ENCODE data around the gene GPR42.
"Not testable (repeated sequence)": the region's sequence is repeated elsewhere in the genome, so short reads cannot be mapped to it uniquely, and the experiment has no call there.

Gene GPR42

DNA sequence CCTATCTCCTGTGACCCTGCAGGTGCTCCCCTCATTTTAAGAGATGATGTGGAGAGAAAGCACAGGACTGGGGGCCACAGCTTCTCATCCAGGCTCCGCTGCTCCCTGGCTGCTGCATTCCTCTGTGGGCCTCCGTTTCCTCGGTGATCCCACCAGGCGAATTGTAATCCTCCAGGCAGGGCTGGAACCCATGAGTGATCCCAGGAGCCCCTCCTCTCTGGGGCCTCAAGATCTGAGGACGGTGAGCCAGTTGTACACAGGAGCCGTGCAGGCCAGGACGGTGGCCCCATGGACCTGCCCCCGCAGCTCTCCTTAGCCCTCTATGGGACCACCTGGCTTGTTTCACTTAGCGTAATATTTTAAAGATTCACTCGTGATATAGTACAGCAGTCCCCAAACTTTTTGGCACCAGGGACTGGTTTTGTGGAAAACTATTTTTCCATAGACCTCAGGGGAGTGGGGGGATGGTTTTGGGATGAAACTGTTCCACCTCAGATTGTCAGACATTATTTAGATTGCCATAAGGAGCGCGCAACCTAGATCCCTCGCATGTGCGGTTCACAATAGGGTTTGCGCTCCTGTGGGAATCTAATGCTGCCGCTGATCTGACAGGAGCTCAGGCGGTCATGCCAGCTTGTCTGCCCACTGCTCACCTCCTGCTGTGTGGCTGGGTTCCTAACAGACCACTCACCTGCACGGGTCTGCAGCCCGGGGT lies 7.0 kb upstream of the GPR42 start:
- no peak for DNase-seq

GRCh38 chr19:35365303-35365702 lies 5.6 kb upstream of the GPR42 start:
- no peak for DNase-seq

DNA sequence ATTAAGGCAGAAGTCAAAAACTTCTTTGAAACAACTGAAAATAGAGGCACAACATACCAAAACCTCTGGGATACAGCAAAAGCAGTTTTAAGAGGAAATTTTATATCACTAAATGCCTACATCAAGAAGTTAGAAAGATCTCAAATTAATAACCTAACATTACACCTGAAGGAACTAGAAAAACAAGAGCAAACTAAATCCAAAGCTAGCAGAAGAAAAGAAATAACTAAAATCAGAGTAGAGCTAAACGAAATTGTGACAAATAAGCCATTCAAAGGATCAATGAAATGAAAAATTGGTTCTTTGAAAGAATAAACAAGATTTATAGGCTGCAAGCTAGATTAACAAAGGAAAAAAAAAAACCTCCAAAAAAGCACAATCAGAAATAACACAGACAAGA lies 2.5 kb upstream of the GPR42 start:
- DNase-seq: no peak

DNA sequence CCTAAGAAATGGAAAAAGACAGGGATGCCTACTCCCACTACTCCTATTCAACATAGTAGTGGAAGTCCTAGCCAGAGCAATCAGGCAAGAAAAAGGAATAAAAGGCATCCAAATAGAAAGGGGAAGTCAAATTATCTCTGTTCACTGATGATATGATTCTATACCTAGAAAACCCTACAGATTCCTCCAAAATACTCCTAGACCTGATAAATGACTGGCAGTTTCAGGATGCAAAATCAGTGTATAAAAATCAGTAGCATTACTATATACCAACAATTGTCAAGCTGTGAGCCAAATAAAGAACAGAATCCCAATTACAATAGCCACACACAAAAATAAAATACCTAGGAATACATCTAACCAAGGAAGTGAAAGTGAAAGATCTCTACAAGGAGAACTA lies 1.3 kb upstream of the GPR42 start:
- DNase-seq: no peak

- DNase-seq: no peak
Observed at GRCh38 chr19:35373492-35373891, 2.6 kb downstream of the GPR42 start.

- DNase-seq: not testable (repeated sequence)
Observed at GRCh38 chr19:35374031-35374430, 3.2 kb downstream of the GPR42 start.

GRCh38 chr19:35375505-35376307 lies 4.8 kb downstream of the GPR42 start:
- no peak for DNase-seq

GRCh38 chr19:35377656-35378055 lies 6.8 kb downstream of the GPR42 start:
- DNase-seq: no peak

- no peak for DNase-seq
Observed at GRCh38 chr19:35378356-35378755, 7.5 kb downstream of the GPR42 start.

GRCh38 chr19:35379545-35379944 lies 8.7 kb downstream of the GPR42 start:
- DNase-seq: not testable (repeated sequence)

DNA sequence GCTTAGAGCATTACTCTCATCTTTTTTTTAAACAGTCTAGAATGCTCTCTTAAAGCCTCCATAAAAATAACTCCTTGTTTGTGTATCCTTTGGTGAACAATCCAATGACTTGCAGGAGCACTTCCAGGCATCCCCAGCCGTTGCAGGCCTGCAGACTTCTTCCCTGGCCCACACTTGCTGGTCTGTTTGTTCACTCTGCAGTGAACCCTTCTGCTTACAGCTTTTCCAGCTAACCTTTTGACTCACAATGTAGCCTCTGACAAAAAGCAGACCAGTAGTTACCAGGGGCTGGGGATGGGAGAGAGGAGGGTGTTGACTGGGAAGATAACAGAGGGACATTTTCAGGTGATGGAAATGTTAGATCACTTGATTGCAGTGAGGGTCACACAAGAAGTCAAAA lies 9.1 kb downstream of the GPR42 start:
- DNase-seq: no peak

DNA sequence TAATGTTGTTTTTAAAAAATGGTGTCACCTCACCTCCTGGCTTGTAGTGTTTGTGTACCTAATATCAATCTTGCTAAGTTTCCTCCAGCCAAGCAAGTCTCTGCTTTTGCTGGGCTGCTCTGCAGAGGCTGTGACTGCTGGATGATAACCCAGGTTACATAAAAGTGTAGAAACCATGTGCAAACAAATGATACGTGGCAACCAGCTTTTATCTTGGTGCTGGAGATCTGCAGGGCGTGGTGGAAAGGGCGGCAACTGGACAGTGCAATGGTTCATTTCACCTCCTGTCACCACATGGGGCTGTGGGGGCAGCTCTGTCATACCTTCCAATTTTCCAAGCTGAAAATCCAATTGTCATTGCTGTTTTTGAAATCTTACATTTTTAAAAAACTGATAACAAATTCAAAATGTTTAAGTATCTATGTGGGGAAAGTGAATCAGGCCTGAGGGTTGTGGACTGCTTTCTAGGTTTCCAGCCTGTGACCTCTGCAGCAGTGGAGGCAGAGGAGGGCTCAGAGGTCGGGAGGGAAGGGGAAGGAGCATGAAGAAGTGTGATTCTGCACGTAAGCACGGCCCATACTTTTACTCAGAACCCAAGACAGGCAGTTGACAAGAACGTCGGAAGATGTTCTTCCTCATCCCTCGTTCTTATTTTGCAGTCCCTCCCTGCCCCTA lies 9.7 kb downstream of the GPR42 start:
- DNase-seq: no peak

DNA sequence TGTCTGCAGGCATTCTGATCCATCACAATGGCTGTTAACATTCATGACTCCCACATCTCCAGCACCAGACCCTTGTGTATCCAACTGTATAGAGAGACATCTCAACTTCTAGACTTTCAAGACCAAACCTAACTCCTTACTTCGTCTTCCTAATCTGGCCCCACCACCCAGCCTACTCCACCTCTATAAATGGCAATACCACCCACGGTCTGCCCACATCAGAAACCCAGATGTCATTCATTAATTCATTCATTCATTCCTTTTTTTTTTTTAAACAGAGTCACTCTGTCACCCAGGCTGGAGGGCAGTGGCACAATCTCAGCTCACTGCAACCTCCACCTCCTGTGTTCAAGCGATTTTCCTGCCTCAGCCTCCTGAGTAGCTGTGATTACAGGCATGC lies 10.4 kb downstream of the GPR42 start:
- DNase-seq: no peak

DNA sequence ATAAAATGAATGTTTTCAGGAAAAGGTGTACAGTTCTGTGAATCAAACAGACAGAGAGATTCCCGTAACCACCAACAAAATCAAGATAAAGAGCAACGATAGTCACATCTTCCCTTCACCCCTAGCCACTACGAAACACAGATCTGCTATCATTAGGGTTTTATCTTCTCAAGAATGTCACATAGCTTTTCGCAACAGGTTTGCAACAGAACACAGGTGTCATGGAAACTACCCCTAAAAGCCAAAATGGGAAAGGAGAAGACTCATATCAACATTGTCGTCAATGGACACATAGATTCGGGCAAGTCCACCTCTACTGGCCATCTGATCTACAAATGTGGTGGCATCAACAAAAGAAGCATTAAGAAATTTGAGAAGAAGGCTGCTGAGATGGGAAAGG lies 11.1 kb downstream of the GPR42 start:
- no peak for DNase-seq

DNA sequence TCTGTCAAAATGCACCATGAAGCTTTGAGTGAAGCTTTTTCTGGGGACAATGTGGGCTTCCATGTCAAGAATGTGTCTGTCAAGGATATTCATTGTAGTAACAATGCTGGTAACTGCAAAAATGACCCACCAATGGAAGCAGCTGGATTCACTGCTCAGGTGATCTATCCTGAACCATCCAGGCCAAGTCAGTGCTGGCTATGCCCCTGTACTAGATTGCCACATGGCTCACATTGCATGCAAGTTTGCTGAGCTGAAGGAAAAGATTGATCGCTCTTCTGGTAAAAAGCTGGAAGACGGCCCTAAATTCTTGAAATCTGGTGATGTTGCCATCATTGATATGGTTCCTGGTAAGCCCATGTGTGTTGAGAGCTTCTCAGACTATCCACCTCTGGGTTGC lies 12.7 kb downstream of the GPR42 start:
- no peak for DNase-seq

GRCh38 chr19:35388277-35389054 lies 17.6 kb downstream of the GPR42 start:
- DNase-seq: no peak

GRCh38 chr19:35389192-35389861 lies 18.5 kb downstream of the GPR42 start:
- no peak for DNase-seq

GRCh38 chr19:35392742-35393715 lies 22.2 kb downstream of the GPR42 start:
- no peak for DNase-seq

GRCh38 chr19:35395382-35396199 lies 24.7 kb downstream of the GPR42 start:
- no peak for DNase-seq

DNA sequence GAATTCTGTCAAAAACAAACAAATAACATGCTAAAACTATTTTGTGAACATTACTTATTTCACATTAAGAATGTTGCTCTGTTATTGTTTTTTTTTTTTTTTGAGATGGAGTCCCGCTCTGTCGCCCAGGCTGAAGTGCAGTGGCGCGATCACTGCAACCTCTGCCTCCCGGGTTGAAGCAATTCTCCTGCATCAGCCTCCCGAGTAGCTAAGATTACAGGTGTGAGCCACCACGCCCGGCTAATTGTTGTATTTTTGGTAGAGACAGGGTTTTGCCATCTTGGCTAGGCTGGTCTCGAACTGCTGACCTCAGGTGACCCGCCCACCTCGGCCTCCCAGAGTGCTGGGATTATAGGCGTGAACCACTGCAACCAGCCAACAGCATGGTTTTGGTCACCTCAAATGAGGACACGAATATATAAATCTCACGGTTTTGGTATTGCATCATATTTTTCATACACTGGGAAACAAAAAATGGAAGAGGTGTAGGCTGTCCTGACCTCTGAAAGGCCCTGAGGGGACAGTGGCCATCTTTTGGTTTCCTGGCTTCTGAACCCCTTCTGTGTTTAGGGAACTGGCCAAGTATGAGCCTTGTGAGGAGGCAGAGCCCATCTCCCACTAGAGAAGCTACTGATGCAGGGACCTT lies 25.5 kb downstream of the GPR42 start:
- DNase-seq: no peak

Data from activated CD4-positive, CD25-positive, alpha-beta regulatory T cell treated with anti-CD3 and anti-CD28 coated beads, Interleukin-2, amount 50 U/mL, for 72 hours (primary cell).